GM23248 (cell line): ENCODE measurements around the gene CD46. TPM values are rescaled to one million over a fixed set of nuclear protein-coding genes. Genes with fewer than 3 reads are reported as not detected.
"Not testable (repeated sequence)": the region's sequence is repeated elsewhere in the genome, so short reads cannot be mapped to it uniquely, and the experiment has no call there.

Source experiments
- DNase-seq: peaks from one replicate; pipeline ENCODE4 v3.0.0-alpha.2; 2015
- H2AFZ ChIP-seq: fragments of 200-600 bp; sonication (generic); 2 replicates; pipeline ENCODE4 v1.6.1; 2016; ENCODE audit warnings: antibody characterized with exemption
- H3F3A ChIP-seq: fragments of 200-600 bp; sonication (generic); 2 replicates; pipeline ENCODE4 v1.6.1; 2016; ENCODE audit warnings: mild to moderate bottlenecking, antibody characterized with exemption, mixed run types; ENCODE audit not compliant: insufficient read depth
- H3K27ac ChIP-seq: fragments of 200-600 bp; sonication (generic); 2 replicates; pipeline ENCODE4 v1.5.1; 2016; ENCODE audit warnings: mild to moderate bottlenecking
- H3K27me3 ChIP-seq: fragments of 200-600 bp; sonication (generic); replicated peaks from 2 replicates; pipeline ENCODE4 v1.6.1; 2016; ENCODE audit warnings: mild to moderate bottlenecking; ENCODE audit not compliant: insufficient read depth
- H3K36me3 ChIP-seq: fragments of 200-600 bp; sonication (generic); 2 replicates; pipeline ENCODE4 v1.6.1; 2016; ENCODE audit warnings: low read depth, mild to moderate bottlenecking
- H3K4me1 ChIP-seq: fragments of 200-600 bp; sonication (generic); 2 replicates; pipeline ENCODE4 v1.6.1; 2016; ENCODE audit warnings: mild to moderate bottlenecking; ENCODE audit not compliant: insufficient read depth
- H3K4me2 ChIP-seq: fragments of 200-600 bp; sonication (generic); one replicate; pipeline ENCODE4 v1.6.1; 2016; ENCODE audit warnings: mild to moderate bottlenecking; ENCODE audit not compliant: unreplicated experiment
- H3K4me3 ChIP-seq: fragments of 200-600 bp; sonication (generic); 2 replicates; pipeline ENCODE4 v1.5.1; 2016; ENCODE audit warnings: mild to moderate bottlenecking
- H3K79me2 ChIP-seq: fragments of 200-600 bp; sonication (generic); 2 replicates; pipeline ENCODE4 v1.6.1; 2016; ENCODE audit warnings: mild to moderate bottlenecking; ENCODE audit not compliant: insufficient read depth
- H3K9ac ChIP-seq: fragments of 200-600 bp; sonication (generic); 2 replicates; pipeline ENCODE4 v1.6.1; 2016; ENCODE audit warnings: mild to moderate bottlenecking
- H3K9me2 ChIP-seq: fragments of 200-600 bp; sonication (generic); 2 replicates; pipeline ENCODE4 v1.6.1; 2016; ENCODE audit warnings: mixed run types, mild to moderate bottlenecking, moderate library complexity; ENCODE audit not compliant: insufficient read depth
- H3K9me3 ChIP-seq: fragments of 200-600 bp; sonication (generic); one replicate; pipeline ENCODE4 v1.6.1; 2017; ENCODE audit warnings: low read depth
- H4K20me1 ChIP-seq: fragments of 200-600 bp; sonication (generic); 2 replicates; pipeline ENCODE4 v1.6.0; 2016; ENCODE audit not compliant: insufficient read depth
- EZH2 ChIP-seq: fragments of 200-600 bp; sonication (generic); IDR thresholded peaks from 2 replicates; pipeline ENCODE4 v1.6.1; 2018; ENCODE audit warnings: antibody characterized with exemption, mild to moderate bottlenecking; ENCODE audit not compliant: insufficient read depth, poor library complexity, severe bottlenecking
- EZH2phosphoT487 ChIP-seq: fragments of 200-600 bp; sonication (generic); IDR thresholded peaks from 2 replicates; pipeline ENCODE4 v1.6.1; 2018; ENCODE audit warnings: antibody characterized with exemption, moderate library complexity, mild to moderate bottlenecking, low read depth; ENCODE audit not compliant: insufficient read depth
- WGBS, 2 experiments: methylation state at CpG; one replicate each; pipeline ENCODE4 v1.1.6; 2015 to 2017; ENCODE audit warnings: low lambda C conversion rate in 2 of 2, low coverage in 1 of 2; ENCODE audit errors: missing lambda C conversion rate in 2 of 2; 5-methylcytosine and 5-hydroxymethylcytosine counted together
- in situ Hi-C: fragments of 300-500 bp; cut with MboI; formaldehyde crosslinking; loops from 2 replicates; pipeline ENCODE4 v1.15.0; 2020
- polyA plus RNA-seq: library from polyadenylated mRNA; unstranded; fragments of >200 nt; fragmentation: Nextera tagmentation; extraction: Ambion mirVana; gene quantifications from 2 replicates; pipeline ENCODE4 v1.2.1, GENCODE V29; 2016
- total RNA-seq: library from RNA; depleted of rRNA; stranded (reverse); fragments of >200 nt; shearing (Covaris generic); gene quantifications from 2 replicates; pipeline ENCODE4 v1.2.3, GENCODE V29; 2014

Gene CD46
- total and polyA plus RNA-seq, 2 experiments from 2014 or later, result 49.2 to 117 TPM

DNA sequence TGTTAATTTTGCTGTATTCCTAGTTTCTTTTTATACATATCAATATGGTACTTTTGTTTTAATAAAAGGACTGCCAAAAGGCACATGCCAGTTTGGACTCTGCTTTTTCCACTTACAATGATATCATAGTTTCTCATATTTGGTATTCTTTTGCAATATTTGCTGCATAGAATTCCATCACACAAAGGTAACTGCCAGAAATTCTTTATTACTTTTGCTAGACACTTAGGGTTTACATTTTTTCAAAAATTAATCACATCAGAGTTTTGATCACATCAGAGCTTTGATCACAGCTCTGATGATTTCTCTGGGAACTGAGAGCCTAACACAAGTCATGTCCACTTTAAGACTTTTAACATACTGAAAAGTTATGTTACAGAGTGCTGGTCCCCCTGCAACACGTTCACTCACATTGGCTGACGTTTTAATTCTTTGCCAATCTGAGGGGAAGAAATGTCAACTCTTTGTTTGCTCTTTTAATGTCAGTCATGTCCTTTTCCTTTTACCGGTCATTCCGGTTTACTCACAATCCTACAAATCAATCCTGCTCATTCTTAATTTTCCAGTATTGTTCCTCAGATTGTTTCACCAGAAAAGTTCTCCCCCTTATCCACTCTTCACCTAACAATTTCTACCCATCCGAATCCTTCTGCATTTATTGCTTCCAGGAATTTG, 1.1 kb upstream of the CD46 start:
- Histone ChIP-seq H3K4me1 (peaks cover 27% of the 10 kb centered on the region), H4K20me1 (0 out of 2 replicates have a peak, but pooled peaks cover 6% of the 10 kb centered on the region), H3K9me2 (no peaks in the 10 kb centered on the region), H3K27ac (peak overlapping the region; percentile 74), H3K9ac (peak overlapping the region; percentile 80), H3K27me3 (no peaks in the 10 kb centered on the region), H3K9me3 (no peaks in the 10 kb centered on the region), H2AFZ (peak overlapping the region; percentile 91), H3K79me2 (peaks cover 36% of the 10 kb centered on the region), H3F3A (peaks cover 6% of the 10 kb centered on the region; the same call in 1 of the 2 replicates), H3K4me2 (peak overlapping the region; percentile 70), H3K36me3 (no peaks in the 10 kb centered on the region), H3K4me3 (peak overlapping the region; percentile 95)
- WGBS, 2 experiments, result 70 to 76% methylated on average over 5 of the region's 5 CpGs
- in situ Hi-C loops, result no loop called here
- TF ChIP-seq EZH2 (no peak), EZH2phosphoT487 (no peak)
- DNase-seq, result peak; percentile 16

DNA sequence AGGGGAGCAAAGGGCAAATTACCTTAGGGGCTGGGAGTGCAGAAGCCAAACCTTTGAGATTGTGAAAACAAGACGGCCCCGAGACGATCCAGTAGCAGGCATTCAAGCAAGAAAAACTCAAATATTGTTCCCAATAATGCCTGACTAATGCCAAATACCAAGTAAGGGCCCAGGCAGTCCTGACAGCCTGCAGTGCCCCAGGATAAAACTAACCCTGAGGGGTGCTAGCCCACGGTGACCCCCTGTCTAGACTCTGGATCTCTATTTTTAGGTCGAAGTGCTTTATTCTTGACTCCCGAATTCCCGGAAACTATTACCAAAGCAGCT, 428 bp upstream of the CD46 start:
- in situ Hi-C loops, H3K9me2 ChIP-seq, H3F3A ChIP-seq, H3K9me3 ChIP-seq, H3K27me3 ChIP-seq, H4K20me1 ChIP-seq, H3K36me3 ChIP-seq: not testable (repeated sequence)
- peak; percentile 15 for DNase-seq
- peak overlapping the region; percentile 91 for H2AFZ ChIP-seq
- H3K4me3 ChIP-seq, result peak overlapping the region; percentile 95
- H3K4me2 ChIP-seq, result peak overlapping the region; percentile 70
- H3K27ac ChIP-seq, result peak overlapping the region; percentile 74
- peak overlapping the region; percentile 80 for H3K9ac ChIP-seq
- 1 to 3% methylated on average over 7 of the region's 7 CpGs for WGBS, 2 experiments
- peaks cover 22% of the 10 kb centered on the region for H3K4me1 ChIP-seq
- H3K79me2 ChIP-seq, result peaks cover 43% of the 10 kb centered on the region

DNA sequence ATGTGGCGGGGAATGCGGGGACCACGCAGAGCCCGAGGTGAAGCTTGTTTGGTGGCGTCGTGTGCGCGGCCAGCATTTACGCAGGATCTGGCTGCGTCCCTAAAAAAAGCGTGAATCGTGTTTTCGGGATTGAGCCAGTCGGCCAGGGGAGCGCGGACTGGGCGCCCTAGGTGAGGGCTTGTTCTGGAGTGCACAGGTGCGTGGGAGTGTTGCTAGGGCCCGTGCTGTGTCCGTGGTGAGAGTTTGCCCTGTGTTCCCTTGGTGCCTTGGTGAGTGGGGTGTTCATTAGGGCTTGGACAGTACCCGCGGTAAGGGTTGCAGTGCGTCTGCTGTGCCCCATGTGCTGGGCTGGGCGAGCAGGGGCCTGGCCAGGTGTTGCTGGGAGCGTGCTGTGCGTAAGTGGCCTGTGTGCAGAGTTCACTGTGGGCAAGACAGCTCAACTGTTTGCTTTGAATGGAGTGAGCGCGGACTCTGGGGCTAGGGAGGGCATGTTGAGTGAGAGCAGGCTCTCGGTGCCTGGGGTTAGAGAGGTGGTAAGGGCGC, 673 bp downstream of the CD46 start:
- peaks cover 54% of the 10 kb centered on the region for H3K79me2 ChIP-seq
- WGBS, 2 experiments, result 2% methylated on average over 29 to 30 of the region's 30 CpGs
- DNase-seq, result peak; percentile 49

DNA sequence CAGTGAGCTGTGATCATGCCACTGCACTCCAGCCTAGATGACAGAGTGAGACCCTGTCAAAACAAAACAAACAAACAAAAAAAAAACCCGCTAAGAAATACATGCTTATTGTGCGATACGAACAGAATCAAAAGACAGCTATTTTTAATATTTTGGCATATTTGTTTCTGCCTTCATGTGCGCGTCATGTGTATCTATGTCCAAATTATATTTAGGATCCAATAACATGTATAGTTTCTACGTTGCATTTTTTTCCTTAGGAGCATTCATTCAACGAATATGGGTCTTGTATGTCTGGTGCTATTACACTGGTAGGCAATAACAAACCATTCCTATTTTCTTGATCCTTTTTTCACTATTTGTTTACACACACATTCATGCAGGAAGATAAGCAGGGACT, 1.8 kb downstream of the CD46 start:
- peaks cover 65% of the 10 kb centered on the region for H3K79me2 ChIP-seq
- H3K9me2 ChIP-seq, result no peaks in the 10 kb centered on the region
- no peak overlapping the region for H2AFZ ChIP-seq
- DNase-seq, result no peak
- peak overlapping the region; percentile 89 for H3K4me2 ChIP-seq
- H3K4me3 ChIP-seq, result peak overlapping the region; percentile 95
- no peaks in the 10 kb centered on the region for H3F3A ChIP-seq
- no peak overlapping the region for H3K9ac ChIP-seq
- H3K27me3 ChIP-seq, result no peaks in the 10 kb centered on the region
- H3K36me3 ChIP-seq, result peaks cover 7% of the 10 kb centered on the region; the same call in 1 of the 2 replicates
- no peaks in the 10 kb centered on the region for H3K9me3 ChIP-seq
- in situ Hi-C loops, result no loop called here
- peaks cover 22% of the 10 kb centered on the region for H3K4me1 ChIP-seq
- H3K27ac ChIP-seq, result no peak overlapping the region
- 89 to 94% methylated on average over 7 of the region's 7 CpGs for WGBS, 2 experiments
- TF ChIP-seq EZH2, result no peak
- no peak for TF ChIP-seq EZH2phosphoT487
- H4K20me1 ChIP-seq, result 0 out of 2 replicates have a peak, but pooled peaks cover 6% of the 10 kb centered on the region

More for the DNA sequence above, 673 bp downstream of the CD46 start:
- in situ Hi-C loops, result no loop called here
- Histone ChIP-seq H3K27me3 (no peaks in the 10 kb centered on the region), H3K4me3 (peak overlapping the region; percentile 95), H3K9ac (peak overlapping the region; percentile 80), H4K20me1 (0 out of 2 replicates have a peak, but pooled peaks cover 6% of the 10 kb centered on the region), H3K4me1 (peaks cover 22% of the 10 kb centered on the region), H3K9me2 (no peaks in the 10 kb centered on the region), H3K36me3 (no peaks in the 10 kb centered on the region), H3K4me2 (peak overlapping the region; percentile 89), H3F3A (no peaks in the 10 kb centered on the region), H2AFZ (peak overlapping the region; percentile 91), H3K27ac (peak overlapping the region; percentile 74), H3K9me3 (no peaks in the 10 kb centered on the region)
- TF ChIP-seq EZH2phosphoT487, result no peak
